Stimulated activated CD8-positive, alpha-beta memory T cell treated with anti-CD3 and anti-CD28 coated beads, Interleukin-2, amount 100 ng/mL, for 1 hour (primary cell): ENCODE data around the gene PIK3CB.
A peak's percentile ranks its signal among the peaks of the same experiment; 100 is the strongest.

ENCODE experiments used
- DNase-seq, 2 donors: peaks; one replicate each; pipeline ENCODE4 v3.0.0-alpha.2; 2020; ENCODE audit warnings: low read depth in 2 of 2

Gene PIK3CB

GRCh38 chr3:138834596-138835396, at the start of gene PIK3CB:
Gene PIK3CB, minus strand, starts transcription at chr3:138834928. Its CDS starts 75,585 bp downstream, at chr3:138759343.
- peak; percentile 69 to 76 for DNase-seq

GRCh38 chr3:138881233-138881632, 46.5 kb upstream of the PIK3CB start:
- DNase-seq: no peak

GRCh38 chr3:138879541-138880380, 45.0 kb upstream of the PIK3CB start:
- no peak for DNase-seq

GRCh38 chr3:138877226-138877625, 42.5 kb upstream of the PIK3CB start:
- DNase-seq: no peak

- DNase-seq: no peak
These were observed 41.3 kb upstream of the PIK3CB start for GRCh38 chr3:138875754-138876664.

- no peak for DNase-seq
These were observed 40.5 kb upstream of the PIK3CB start for GRCh38 chr3:138875096-138875753.

- DNase-seq: no peak
These were observed 38.9 kb upstream of the PIK3CB start for GRCh38 chr3:138873471-138874278.

- DNase-seq: no peak
These were observed 37.9 kb upstream of the PIK3CB start for GRCh38 chr3:138872632-138873031.

- DNase-seq: no peak
These were observed 33.3 kb upstream of the PIK3CB start for GRCh38 chr3:138867996-138868395.

GRCh38 chr3:138863776-138864113, 29.0 kb upstream of the PIK3CB start:
- DNase-seq: no peak

- DNase-seq: no peak
These were observed 28.4 kb upstream of the PIK3CB start for GRCh38 chr3:138862924-138863775.

GRCh38 chr3:138862531-138862923, 27.8 kb upstream of the PIK3CB start:
- no peak for DNase-seq

- DNase-seq: no peak
These were observed 27.1 kb upstream of the PIK3CB start for GRCh38 chr3:138861798-138862197.

- DNase-seq: no peak
These were observed 22.1 kb upstream of the PIK3CB start for GRCh38 chr3:138856799-138857198.

GRCh38 chr3:138854940-138855339, 20.2 kb upstream of the PIK3CB start:
- no peak for DNase-seq

GRCh38 chr3:138854204-138854603, 19.5 kb upstream of the PIK3CB start:
- DNase-seq: no peak

GRCh38 chr3:138850151-138850550, 15.4 kb upstream of the PIK3CB start:
- DNase-seq: no peak

GRCh38 chr3:138849222-138849940, 14.7 kb upstream of the PIK3CB start:
- DNase-seq: no peak

GRCh38 chr3:138848696-138849095, 14.0 kb upstream of the PIK3CB start:
- DNase-seq: no peak
